Measurements from ENCODE around the gene PXDN.
"Not testable (repeated sequence)": the region's sequence is repeated elsewhere in the genome, so short reads cannot be mapped to it uniquely, and the experiment has no call there.

Gene PXDN

GRCh38 chr2:1774929-1775328 lies 30.6 kb upstream of the PXDN start:
- no peak for DNase-seq (ENCODE audit: low read depth in 1 of 2, low spot score in 1 of 2)

GRCh38 chr2:1773883-1774282 lies 29.6 kb upstream of the PXDN start:
- DNase-seq (ENCODE audit: low read depth in 1 of 2, low spot score in 1 of 2) = no peak

- no peak for DNase-seq (ENCODE audit: low read depth in 1 of 2, low spot score in 1 of 2)
These were observed 28.4 kb upstream of the PXDN start for GRCh38 chr2:1772471-1773267.

- DNase-seq (ENCODE audit: low read depth in 1 of 2, low spot score in 1 of 2) = no peak
These were observed 27.4 kb upstream of the PXDN start for GRCh38 chr2:1771626-1772280.

- no peak for DNase-seq (ENCODE audit: low read depth in 1 of 2, low spot score in 1 of 2)
These were observed 26.5 kb upstream of the PXDN start for GRCh38 chr2:1770566-1771380.

- no peak for DNase-seq (ENCODE audit: low read depth in 1 of 2, low spot score in 1 of 2)
These were observed 25.5 kb upstream of the PXDN start for GRCh38 chr2:1769703-1770422.

- DNase-seq (ENCODE audit: low read depth in 1 of 2, low spot score in 1 of 2) = no peak
These were observed 23.8 kb upstream of the PXDN start for GRCh38 chr2:1767939-1768691.

GRCh38 chr2:1766851-1767811 lies 22.8 kb upstream of the PXDN start:
- DNase-seq (ENCODE audit: low read depth in 1 of 2, low spot score in 1 of 2) = no peak

GRCh38 chr2:1766425-1766824 lies 22.1 kb upstream of the PXDN start:
- no peak for DNase-seq (ENCODE audit: low read depth in 1 of 2, low spot score in 1 of 2)

GRCh38 chr2:1765201-1765600 lies 20.9 kb upstream of the PXDN start:
- not testable (repeated sequence) for DNase-seq (ENCODE audit: low read depth in 1 of 2, low spot score in 1 of 2)

GRCh38 chr2:1759611-1759930 lies 15.3 kb upstream of the PXDN start:
- no peak for DNase-seq (ENCODE audit: low read depth in 1 of 2, low spot score in 1 of 2)

GRCh38 chr2:1758774-1759610 lies 14.7 kb upstream of the PXDN start:
- DNase-seq (ENCODE audit: low read depth in 1 of 2, low spot score in 1 of 2) = no peak

GRCh38 chr2:1758171-1758570 lies 13.9 kb upstream of the PXDN start:
- DNase-seq (ENCODE audit: low read depth in 1 of 2, low spot score in 1 of 2) = no peak

- no peak for DNase-seq (ENCODE audit: low read depth in 1 of 2, low spot score in 1 of 2)
These were observed 13.3 kb upstream of the PXDN start for GRCh38 chr2:1757567-1757966.

GRCh38 chr2:1757146-1757545 lies 12.8 kb upstream of the PXDN start:
- not testable (repeated sequence) for DNase-seq (ENCODE audit: low read depth in 1 of 2, low spot score in 1 of 2)

- DNase-seq (ENCODE audit: low read depth in 1 of 2, low spot score in 1 of 2) = no peak
These were observed 12.1 kb upstream of the PXDN start for GRCh38 chr2:1756456-1756855.

GRCh38 chr2:1755436-1756191 lies 11.3 kb upstream of the PXDN start:
- DNase-seq (ENCODE audit: low read depth in 1 of 2, low spot score in 1 of 2) = no peak
